ENCODE measurements around the gene KCTD21. TPM values are rescaled to one million over a fixed set of nuclear protein-coding genes. Genes with fewer than 3 reads are reported as not detected.

The KCTD21 gene
- total and polyA plus RNA-seq, 2 of the 4 experiments (the other 2 are of a cell fraction) = 12.2 to 12.5 TPM

DNA sequence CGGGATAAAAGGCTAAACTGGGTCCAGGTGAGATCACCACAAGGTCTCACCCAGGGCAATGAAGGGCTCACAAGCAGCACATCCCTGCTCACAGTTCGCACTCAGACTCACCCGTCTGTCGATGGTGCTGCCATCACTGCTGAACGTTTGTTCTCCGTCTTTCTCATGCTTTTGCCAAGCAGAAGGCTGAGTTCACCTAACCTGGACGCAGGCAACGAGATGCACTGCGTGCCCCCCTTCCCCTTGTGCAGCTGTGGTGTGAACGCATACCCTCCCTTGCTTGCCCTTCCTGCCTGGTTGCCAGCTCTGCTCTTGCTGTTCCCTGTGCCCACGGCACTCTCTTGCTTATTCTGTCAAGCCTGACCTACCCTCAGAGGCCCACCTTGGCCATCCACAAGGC is 18.0 kb downstream of the KCTD21 start:
- ChIA-PET CTCF (no interaction called here), POLR2A (ENCODE audit: unreplicated experiment) (no interaction called here)
- no peak overlapping the region for H3K4me2 ChIP-seq (ENCODE audit: low read depth, low read length)
- peak overlapping the region; percentile 5 for H2BK5ac ChIP-seq (ENCODE audit: low read depth, low read length, poor library complexity, severe bottlenecking)
- H3K14ac ChIP-seq (replicated peaks; ENCODE audit: low read depth, low read length) = peak overlapping the region; percentile 69; the same call in 1 of the 2 replicates
- peaks cover 0 to 32% of the 10 kb centered on the region in 2 experiments; a peak in 2 of 4 replicates for H3K79me1 ChIP-seq (ENCODE audit: low read depth in 1 of 2, low read length in 2 of 2)
- peak overlapping the region; percentile 12; the same call in 1 of the 2 replicates for H4K5ac ChIP-seq (ENCODE audit: low read depth, low read length)
- intact Hi-C loops (cut with micrococcal nuclease) (no loop called here), in situ Hi-C loops (cut with MboI; ENCODE audit: low sequenced_read_pairs) (no loop called here), dilution Hi-C loops (cut with HindIII; ENCODE audit: low sequenced_read_pairs, unreplicated experiment) (no loop called here)
- H4K91ac ChIP-seq (ENCODE audit: insufficient read depth, low read depth, low read length) = peak overlapping the region; percentile 43
- H2AK9ac ChIP-seq (replicated peaks; ENCODE audit: low read depth, low read length, poor library complexity) = peak overlapping the region; percentile 11
- peak overlapping the region; percentile 46; the same call in 1 of the 2 replicates for H3K23ac ChIP-seq (ENCODE audit: low read depth, low read length)
- peaks cover 19% of the 10 kb centered on the region for H3K4me1 ChIP-seq (ENCODE audit: control insufficient read depth, insufficient read depth, low read length)
- H2BK20ac ChIP-seq (ENCODE audit: low read depth, low read length) = peak overlapping the region; percentile 3
- peak overlapping the region; percentile 62 for H2AFZ ChIP-seq (replicated peaks; ENCODE audit: low read length, poor library complexity)
- peak overlapping the region; percentile 82 for H3K4ac ChIP-seq (ENCODE audit: low read depth, low read length)
- H3K36me3 ChIP-seq (ENCODE audit: control insufficient read depth, insufficient read depth, low read length) = peaks cover 24% of the 10 kb centered on the region
- DNase-seq = no peak
- H2AK5ac ChIP-seq (ENCODE audit: low read depth, low read length) = peak overlapping the region; percentile 52
- no peak for TF ChIP-seq CHD1 (IDR thresholded peaks at IDR 0.05; ENCODE audit: low read depth, low read length)
- no peak for TF ChIP-seq BHLHE40 (IDR thresholded peaks at IDR 0.05; ENCODE audit: low read depth, low read length)
- TF ChIP-seq POLR2A (IDR thresholded peaks at IDR 0.05; ENCODE audit: low read depth, low read length) = no peak
- peak overlapping the region; percentile 93; the same call in 1 of the 2 replicates for H3K27ac ChIP-seq (ENCODE audit: insufficient read depth, low read length)
- peaks cover 26% of the 10 kb centered on the region for H3K9me1 ChIP-seq (ENCODE audit: insufficient read depth, low read length)
- H4K8ac ChIP-seq (ENCODE audit: low read depth in 2 of 2, low read length in 2 of 2) = peak overlapping the region in 1 of 2 experiments; percentile 43; a peak in 2 of 4 replicates
- no peaks in the 10 kb centered on the region for H3K9me3 ChIP-seq (ENCODE audit: control insufficient read depth, insufficient read depth, low read length)
- H3K56ac ChIP-seq (ENCODE audit: extremely low read depth, insufficient read depth, low read length) = no peak overlapping the region
- H3K9ac ChIP-seq (ENCODE audit: low read depth, low read length) = no peak overlapping the region
- WGBS, 2 experiments (ENCODE audit: extremely low coverage in 2 of 2, insufficient read length in 1 of 2) = 96% methylated on average over 9 of the region's 11 CpGs; no CpG with 5 or more reads in 1 of the 2 experiments
- H3K4me3 ChIP-seq (ENCODE audit: insufficient read depth, low read depth, low read length) = no peak overlapping the region
- BruUV-seq (replicated peaks) = no TSS peak
- H2BK15ac ChIP-seq (ENCODE audit: low read depth, low read length) = peak overlapping the region; percentile 34; the same call in 1 of the 3 replicates
- no peaks in the 10 kb centered on the region for H3K27me3 ChIP-seq (ENCODE audit: control insufficient read depth, insufficient read depth, low read length)
- no peak for ATAC-seq (ENCODE audit: low read depth)
- peak overlapping the region; percentile 89 for H2BK120ac ChIP-seq (ENCODE audit: low read depth, low read length)
- no peaks in the 10 kb centered on the region for H4K20me1 ChIP-seq (ENCODE audit: insufficient read depth, low read length)
- H3K18ac ChIP-seq (ENCODE audit: low read depth, low read length) = peak overlapping the region; percentile 18; the same call in 1 of the 2 replicates
